ENCODE data around the gene ANKRD13B.
A peak's percentile ranks its signal among the peaks of the same experiment; 100 is the strongest.

The ANKRD13B gene

DNA sequence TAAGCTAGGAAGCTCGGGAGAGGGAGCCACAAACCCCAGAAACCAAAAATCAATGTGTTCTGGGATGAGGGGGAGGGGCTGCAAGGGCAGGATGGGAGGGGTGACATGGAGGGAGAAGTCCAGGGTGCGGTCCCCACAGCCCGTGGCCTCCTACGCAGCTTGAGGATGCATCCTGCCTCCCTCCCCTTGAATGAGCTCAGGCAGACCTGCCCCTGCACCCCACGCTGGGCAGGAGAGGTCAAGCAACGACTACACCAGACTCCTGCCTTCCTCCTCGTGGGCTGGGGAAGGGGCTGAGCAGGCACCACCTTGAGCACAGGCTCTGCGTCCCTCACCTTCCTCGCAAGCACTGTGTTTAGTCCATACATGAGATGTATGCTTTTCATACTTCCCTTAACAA, 3.9 kb downstream of the ANKRD13B start:
- no peak for DNase-seq

DNA sequence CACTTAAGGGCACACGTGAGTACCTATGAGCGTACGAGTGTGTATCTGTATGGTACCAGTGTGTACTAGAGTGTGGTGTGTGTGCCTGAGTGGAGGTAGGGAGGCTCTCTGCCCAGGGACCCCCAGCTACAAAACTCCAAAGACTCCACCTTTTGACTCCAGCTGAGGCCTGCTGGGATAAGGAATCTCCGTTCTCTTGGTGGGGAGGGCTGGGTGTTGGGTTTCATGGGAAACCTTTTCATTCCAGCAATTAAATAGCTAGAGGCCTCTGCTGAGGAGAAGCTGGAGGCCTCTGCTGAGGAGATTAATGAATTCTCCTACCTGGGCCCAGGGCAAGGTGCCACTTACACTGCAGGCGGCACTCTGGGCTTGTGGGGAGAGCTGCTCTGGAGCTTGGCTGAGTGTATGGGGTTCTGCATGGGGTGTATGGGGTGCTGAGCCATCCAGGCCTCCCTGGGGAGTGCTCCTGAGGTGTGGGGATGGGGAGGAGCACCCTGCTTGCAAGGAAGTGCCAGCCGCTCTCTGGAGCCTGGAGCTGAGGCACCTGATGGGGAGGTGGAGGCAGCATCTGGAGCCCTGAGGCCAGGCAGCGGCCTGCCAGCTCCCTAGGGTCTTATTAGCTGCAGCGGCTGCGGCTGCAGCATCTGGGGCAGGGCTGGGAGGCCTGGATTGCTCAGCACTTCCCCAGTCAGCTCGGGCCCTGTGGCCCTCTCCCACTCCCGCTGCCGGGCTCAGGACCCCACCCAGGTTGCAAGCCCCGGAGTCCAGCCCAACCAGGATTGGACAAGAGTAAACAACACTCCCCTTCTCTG, 4.6 kb downstream of the ANKRD13B start:
- DNase-seq: no peak

DNA sequence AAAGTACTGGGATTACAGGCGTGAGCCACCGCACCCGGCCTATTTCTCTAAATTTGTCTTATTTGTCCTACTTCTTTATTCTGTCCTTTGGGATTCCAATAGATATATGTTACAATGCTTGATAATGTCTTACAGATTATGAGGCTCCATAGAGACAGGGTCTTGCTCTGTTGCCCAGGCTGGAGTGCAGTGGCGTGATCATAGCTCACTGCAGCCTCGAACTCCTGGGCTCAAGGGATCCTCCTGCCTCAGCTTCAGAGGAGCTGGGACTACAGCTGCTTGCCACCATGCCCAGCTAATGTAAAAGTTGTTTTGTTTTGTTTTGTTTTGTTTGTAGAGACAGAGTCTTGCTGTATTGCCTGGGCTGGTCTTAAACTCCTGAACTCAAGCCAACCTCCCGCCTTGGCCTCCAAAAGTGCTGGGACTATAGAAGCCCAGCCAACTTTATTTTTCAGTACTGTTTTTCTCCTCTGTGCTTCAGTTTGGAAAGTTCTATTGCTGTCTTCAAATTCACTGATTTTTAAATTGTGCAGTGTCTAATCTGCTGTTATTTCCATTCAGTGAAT, 10.3 kb downstream of the ANKRD13B start:
- no peak for DNase-seq

DNA sequence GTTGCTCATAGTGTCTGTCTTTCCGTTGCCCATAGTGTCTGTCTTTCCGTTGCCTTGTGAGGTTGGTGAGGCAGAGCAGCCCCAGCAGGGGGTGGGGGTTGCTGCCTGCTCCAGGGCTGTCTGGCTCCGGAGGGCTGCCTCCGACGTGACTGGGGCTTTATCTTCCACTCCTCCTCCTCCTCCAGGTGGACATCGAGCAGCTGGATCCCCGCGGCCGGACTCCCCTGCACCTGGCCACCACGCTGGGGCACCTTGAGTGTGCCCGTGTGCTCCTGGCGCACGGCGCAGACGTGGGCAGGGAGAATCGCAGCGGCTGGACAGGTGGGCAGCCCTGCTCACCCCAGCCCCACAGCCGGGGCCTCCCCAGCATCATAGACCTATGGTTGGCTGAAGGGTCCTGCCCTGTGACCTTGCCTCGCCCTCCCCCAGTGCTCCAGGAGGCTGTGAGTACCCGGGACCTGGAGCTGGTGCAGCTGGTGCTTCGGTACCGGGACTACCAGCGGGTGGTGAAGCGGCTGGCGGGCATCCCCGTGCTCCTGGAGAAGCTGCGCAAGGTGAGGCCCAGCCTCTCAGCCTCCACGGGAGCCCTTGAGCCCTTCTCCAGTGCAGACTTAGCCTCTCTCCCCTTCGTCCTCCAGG, 14.7 kb downstream of the ANKRD13B start:
- no peak for DNase-seq

DNA sequence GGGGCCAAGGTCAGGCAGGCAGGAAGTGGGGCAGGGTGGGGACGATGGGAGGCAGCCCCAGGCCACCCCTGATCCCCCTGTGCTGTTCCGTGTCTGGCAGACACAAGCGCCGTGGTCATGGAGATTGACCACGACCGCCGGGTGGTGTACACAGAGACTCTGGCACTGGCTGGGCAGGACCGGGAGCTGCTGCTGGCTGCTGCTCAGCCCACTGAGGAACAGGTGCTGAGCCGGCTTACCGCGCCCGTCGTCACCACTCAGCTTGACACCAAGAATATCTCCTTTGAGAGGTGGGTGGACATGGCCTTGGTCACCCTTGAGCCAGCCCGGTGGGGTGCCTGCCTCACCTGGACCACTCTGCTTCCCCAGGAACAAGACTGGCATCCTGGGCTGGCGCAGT, 16.1 kb downstream of the ANKRD13B start:
- DNase-seq: no peak

DNA sequence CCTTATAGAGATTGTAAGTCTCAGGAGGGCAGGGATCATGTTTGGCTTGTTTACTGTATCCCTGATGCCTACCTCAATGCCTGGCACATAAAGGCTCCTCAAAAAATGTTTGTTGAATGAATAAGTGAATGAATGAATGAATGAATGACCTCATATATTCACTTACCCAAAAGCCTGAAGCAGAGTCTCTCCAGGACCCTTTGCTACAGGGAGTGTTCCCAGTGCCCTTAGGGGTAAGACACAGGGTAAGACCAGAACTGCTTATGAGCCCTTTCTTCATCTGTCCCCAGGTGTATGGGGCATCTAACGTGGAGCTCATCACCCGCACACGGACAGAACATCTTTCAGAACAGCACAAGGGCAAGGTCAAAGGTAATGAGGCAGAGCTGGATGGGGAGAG, 17.5 kb downstream of the ANKRD13B start:
- DNase-seq: no peak

- no peak for DNase-seq
Measured at GRCh38 chr17:29611351-29612093, 18.6 kb downstream of the ANKRD13B start.

- DNase-seq: no peak
Measured at GRCh38 chr17:29612094-29612403, 19.1 kb downstream of the ANKRD13B start.

- no peak for DNase-seq
Measured at GRCh38 chr17:29612404-29613280, 19.7 kb downstream of the ANKRD13B start.

GRCh38 chr17:29613352-29613837, 20.5 kb downstream of the ANKRD13B start:
- DNase-seq: peak; percentile 93

DNA sequence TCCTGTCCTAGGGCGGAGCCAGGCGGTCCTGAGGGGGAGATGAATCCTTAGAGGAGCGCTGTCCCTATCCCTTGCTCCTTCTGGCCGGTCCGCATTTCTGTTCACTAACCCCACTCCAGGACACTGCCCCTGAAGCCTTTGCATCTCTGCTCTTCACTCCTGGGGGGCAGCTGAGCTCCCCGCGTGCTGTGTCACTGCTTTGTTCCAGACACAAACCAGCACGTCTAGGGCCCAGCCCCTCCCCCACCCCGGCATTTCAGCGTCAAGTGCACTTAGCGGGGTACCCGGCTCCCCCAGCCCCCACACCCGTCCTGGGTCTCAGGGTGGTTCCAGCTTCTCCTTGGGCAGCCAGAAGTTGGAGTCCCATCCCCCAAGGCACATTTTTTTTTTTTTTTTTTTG, 20.9 kb downstream of the ANKRD13B start:
- no peak for DNase-seq

- DNase-seq: no peak
Measured at GRCh38 chr17:29614349-29615047, 21.6 kb downstream of the ANKRD13B start.

DNA sequence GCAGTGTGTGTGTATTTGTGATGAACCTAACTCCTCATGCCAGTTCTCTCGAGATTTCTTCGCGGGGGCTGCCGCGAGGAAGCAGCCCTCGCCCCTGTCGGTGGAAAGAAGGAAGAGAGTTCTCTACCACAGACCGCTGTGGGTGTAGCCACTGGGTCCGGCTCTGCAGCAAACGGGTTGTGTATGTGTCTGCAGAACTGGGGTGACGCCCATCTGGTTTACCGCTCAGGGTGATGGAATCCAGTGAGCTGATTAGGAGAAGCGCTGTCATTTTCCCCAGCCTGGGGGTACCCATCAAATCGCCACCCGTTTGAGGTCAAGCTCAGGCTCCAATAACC, 22.1 kb downstream of the ANKRD13B start:
- DNase-seq: peak; percentile 81

- DNase-seq: peak; percentile 88
Measured at GRCh38 chr17:29615492-29616299, 22.8 kb downstream of the ANKRD13B start.

GRCh38 chr17:29616300-29617048, 23.5 kb downstream of the ANKRD13B start:
- no peak for DNase-seq

DNA sequence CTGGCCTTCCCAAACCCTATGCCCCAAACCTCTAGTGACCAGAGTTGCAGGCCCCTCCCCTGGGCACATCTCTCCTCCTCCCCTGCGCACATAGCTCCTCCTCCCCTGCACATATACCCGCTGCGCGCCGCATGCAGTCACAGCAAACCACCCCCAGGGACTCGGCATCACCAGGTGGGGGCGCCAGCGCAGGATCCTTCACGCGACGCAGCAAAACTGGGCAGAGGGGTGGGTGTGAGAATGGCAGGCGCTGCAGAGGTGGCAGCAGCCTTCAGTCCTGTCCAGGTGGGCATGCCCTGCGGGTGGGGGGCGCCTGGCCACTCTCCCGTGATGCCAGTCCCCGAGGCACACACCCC, 24.2 kb downstream of the ANKRD13B start:
- peak; percentile 93 for DNase-seq

DNA sequence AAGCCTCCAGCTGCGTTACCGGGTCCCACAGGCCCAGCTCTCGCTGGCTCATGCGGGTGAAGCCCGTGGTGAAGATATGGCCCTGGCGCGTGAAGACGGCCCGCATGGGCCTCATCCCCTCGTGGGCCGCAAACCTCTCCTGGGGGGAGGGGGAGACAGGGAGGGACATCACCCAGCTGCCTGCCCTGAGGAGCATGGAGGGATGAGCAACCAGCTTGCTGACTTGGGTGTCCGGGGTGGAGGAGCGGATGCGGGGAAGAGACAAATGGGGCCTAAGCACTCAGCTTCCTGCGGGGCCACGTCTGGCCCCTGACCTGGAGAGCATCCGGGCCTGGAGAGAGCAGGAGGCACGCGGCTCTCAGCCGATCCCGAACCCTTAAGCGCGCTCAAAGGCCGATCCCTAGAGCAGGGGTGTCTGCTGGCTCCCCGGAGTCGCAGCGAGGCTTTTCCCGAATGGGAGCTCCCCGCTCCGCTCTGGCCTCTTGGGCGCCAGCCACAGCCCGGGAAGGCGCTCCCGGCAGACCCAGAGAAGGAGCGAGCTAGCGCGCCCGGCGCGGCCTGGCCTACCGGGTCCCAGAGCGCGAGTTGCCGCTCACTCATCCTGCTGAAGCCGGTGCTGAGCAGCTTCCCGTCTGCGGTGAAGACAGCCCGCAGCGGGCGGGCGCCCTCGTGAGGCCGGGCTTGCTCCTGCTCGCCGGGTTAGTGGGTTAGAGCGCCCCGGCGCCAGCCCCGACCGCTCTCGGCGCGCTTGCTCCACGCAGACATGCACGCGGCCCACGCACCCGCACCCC, 24.7 kb downstream of the ANKRD13B start:
- peak; percentile 88 for DNase-seq

- DNase-seq: no peak
Measured at GRCh38 chr17:29618272-29619065, 25.5 kb downstream of the ANKRD13B start.

DNA sequence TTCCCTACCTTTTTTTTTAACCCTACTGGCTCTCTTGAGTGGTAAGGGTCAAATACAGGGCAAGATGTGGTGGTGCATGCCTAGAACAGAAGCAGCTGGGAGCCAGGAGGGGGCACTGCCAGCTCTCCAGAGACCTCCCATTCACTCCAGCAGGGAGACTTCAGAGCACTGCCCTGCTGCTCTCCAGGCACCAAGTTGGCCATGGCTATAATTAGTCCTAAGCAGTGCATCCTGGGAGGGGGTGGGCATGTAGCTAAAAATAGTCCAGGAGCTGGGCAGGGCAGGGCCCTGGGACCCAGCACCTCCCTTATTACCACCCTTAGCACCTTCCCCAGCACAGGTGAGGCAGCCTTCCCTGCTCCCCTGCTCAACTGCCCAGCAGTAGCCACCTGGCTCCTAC, 26.3 kb downstream of the ANKRD13B start:
- DNase-seq: no peak

Measured in CD4-positive, alpha-beta T cell treated with Interleukin-17A for 1 hour (primary cell).